HG03432 (cell line): ENCODE measurements around the gene FRMD6.

Experiments
- ATAC-seq: cut with Tn5 transposase; IDR thresholded peaks from one replicate; pipeline ENCODE4 v1.9.1; 2021; ENCODE audit warnings: mild to moderate bottlenecking, moderate library complexity; ENCODE audit not compliant: unreplicated experiment

FRMD6 gene

GRCh38 chr14:51663783-51664326 lies 12.1 kb downstream of the FRMD6 start:
- ATAC-seq: no peak

GRCh38 chr14:51666070-51666469 lies 14.4 kb downstream of the FRMD6 start:
- ATAC-seq: no peak

GRCh38 chr14:51666826-51667225 lies 15.1 kb downstream of the FRMD6 start:
- ATAC-seq: no peak

GRCh38 chr14:51668870-51669269 lies 17.2 kb downstream of the FRMD6 start:
- no peak for ATAC-seq

- ATAC-seq: no peak
These were observed 22.7 kb downstream of the FRMD6 start for GRCh38 chr14:51674294-51675002.

GRCh38 chr14:51676549-51676948 lies 24.8 kb downstream of the FRMD6 start:
- no peak for ATAC-seq

- no peak for ATAC-seq
These were observed 25.6 kb downstream of the FRMD6 start for GRCh38 chr14:51677266-51677665.

GRCh38 chr14:51677738-51678137 lies 26.0 kb downstream of the FRMD6 start:
- no peak for ATAC-seq

- ATAC-seq: no peak
These were observed 28.3 kb downstream of the FRMD6 start for GRCh38 chr14:51680031-51680430.

- no peak for ATAC-seq
These were observed 29.7 kb downstream of the FRMD6 start for GRCh38 chr14:51681411-51681810.

- ATAC-seq: no peak
These were observed 30.7 kb downstream of the FRMD6 start for GRCh38 chr14:51682411-51682810.

- ATAC-seq: no peak
These were observed 33.0 kb downstream of the FRMD6 start for GRCh38 chr14:51684760-51685159.

GRCh38 chr14:51691176-51691575 lies 39.5 kb downstream of the FRMD6 start:
- ATAC-seq: no peak

- ATAC-seq: no peak
These were observed 40.9 kb downstream of the FRMD6 start for GRCh38 chr14:51692646-51693045.

- ATAC-seq: no peak
These were observed 46.1 kb downstream of the FRMD6 start for GRCh38 chr14:51697848-51698247.

- no peak for ATAC-seq
These were observed 50.2 kb downstream of the FRMD6 start for GRCh38 chr14:51701951-51702350.

GRCh38 chr14:51703787-51704186 lies 52.1 kb downstream of the FRMD6 start:
- ATAC-seq: no peak

- no peak for ATAC-seq
These were observed 52.8 kb downstream of the FRMD6 start for GRCh38 chr14:51704545-51704944.

GRCh38 chr14:51707327-51707726 lies 55.6 kb downstream of the FRMD6 start:
- no peak for ATAC-seq

- ATAC-seq: no peak
These were observed 59.8 kb downstream of the FRMD6 start for GRCh38 chr14:51711505-51711904.

- no peak for ATAC-seq
These were observed 63.5 kb downstream of the FRMD6 start for GRCh38 chr14:51715250-51715649.

GRCh38 chr14:51715742-51716141 lies 64.0 kb downstream of the FRMD6 start:
- ATAC-seq: no peak

- no peak for ATAC-seq
These were observed 64.9 kb downstream of the FRMD6 start for GRCh38 chr14:51716610-51717009.
